Nephron (organoid): ENCODE results near the gene CHTF18.

Experiments used
- H3K27ac Mint-ChIP-seq, 3 experiments: 2 replicates each; pipeline ENCODE4 v1.8.0; 2020; ENCODE audit warnings: mixed read lengths in 3 of 3, mild to moderate bottlenecking in 2 of 3, moderate library complexity in 1 of 3
- H3K27me3 Mint-ChIP-seq: 2 replicates; pipeline ENCODE4 v1.8.0; 2021; ENCODE audit warnings: low read depth, mild to moderate bottlenecking, moderate library complexity, mixed read lengths
- H3K36me3 Mint-ChIP-seq: 2 replicates; pipeline ENCODE4 v1.8.0; 2020; ENCODE audit warnings: low read depth, mixed read lengths
- H3K4me1 Mint-ChIP-seq: 2 replicates; pipeline ENCODE4 v1.8.0; 2020; ENCODE audit warnings: mixed read lengths
- H3K4me3 Mint-ChIP-seq, 3 experiments: 2 replicates each; pipeline ENCODE4 v1.8.0; 2020; ENCODE audit warnings: mild to moderate bottlenecking in 3 of 3, mixed read lengths in 3 of 3, moderate library complexity in 2 of 3
- H3K9me3 Mint-ChIP-seq: 2 replicates; pipeline ENCODE4 v1.8.0; 2020; ENCODE audit warnings: mixed read lengths
- TF ChIP-seq, protein P1 (sequence below), 3 experiments: fragments of 200-600 bp; sonication (generic); IDR thresholded peaks; one replicate each; pipeline ENCODE4 v1.5.0; 2021; ENCODE audit warnings: antibody characterized with exemption in 3 of 3; ENCODE audit not compliant: unreplicated experiment in 3 of 3

The CHTF18 gene

DNA sequence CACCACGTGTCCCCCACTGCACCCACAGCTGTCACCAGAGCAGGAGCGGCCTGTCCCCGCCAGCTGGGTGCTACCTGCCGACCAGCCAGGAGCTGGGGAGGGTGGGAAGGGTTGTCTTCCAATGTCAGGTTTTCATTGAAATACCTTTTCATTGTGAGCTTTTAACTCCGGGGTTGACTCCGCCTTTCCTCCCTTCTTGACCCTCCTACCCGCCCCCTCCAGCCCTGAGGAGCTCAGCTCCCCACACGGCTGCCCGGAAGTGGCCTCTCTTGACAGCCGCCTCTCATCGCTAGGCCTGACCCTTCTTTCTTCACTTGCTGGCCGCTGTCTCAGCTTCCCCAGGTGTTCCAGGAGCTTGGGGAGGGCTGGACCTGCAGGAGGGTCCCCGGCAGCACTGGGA is 33.3 kb downstream of the CHTF18 start:
- H3K9me3 Mint-ChIP-seq, result peaks cover 10% of the 10 kb centered on the region
- H3K4me3 Mint-ChIP-seq, result no peak overlapping the region
- H3K4me1 Mint-ChIP-seq, result peaks cover 8% of the 10 kb centered on the region

DNA sequence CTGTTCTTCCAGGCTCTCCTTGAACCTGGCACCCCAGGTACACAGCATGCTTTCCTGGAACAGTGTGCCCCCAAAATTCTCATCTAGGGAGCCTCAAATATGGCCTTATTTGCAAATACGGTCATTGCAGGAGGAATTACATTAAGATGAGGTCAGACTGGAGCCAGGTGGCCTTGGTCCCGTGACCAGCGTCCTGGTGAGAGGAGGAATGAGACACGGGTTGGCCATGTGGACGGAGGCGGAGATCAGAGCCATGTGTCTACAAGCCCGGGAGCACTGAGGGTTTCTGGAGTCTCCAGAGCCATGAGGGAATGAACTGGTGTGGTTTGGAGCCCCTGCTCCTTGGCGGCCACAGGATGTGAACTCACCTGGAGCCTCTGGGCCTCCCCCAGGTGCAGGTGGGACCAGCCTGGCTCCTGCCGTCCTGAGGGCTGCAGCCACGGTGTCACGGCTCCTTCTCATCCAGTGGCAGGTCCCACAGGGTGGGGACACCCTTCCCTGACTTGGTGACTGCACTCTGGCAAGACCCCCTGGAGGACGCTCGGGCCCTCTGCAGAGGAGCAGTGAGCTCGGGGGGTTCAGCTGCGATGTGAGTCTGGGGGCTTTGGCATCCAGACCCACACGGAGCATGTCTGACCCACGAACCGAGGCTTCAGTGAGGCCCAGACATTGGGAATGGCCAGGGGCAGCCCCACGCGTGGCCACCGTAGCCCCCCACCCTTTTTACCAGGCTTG is 33.9 kb downstream of the CHTF18 start:
- Mint-ChIP-seq H3K4me1 (peaks cover 8% of the 10 kb centered on the region), H3K27me3 (peaks cover 23% of the 10 kb centered on the region), H3K9me3 (peaks cover 10% of the 10 kb centered on the region), H3K4me3 (no peak overlapping the region), H3K36me3 (no peaks in the 10 kb centered on the region), H3K27ac (no peak overlapping the region)
- TF ChIP-seq, protein P1, sequence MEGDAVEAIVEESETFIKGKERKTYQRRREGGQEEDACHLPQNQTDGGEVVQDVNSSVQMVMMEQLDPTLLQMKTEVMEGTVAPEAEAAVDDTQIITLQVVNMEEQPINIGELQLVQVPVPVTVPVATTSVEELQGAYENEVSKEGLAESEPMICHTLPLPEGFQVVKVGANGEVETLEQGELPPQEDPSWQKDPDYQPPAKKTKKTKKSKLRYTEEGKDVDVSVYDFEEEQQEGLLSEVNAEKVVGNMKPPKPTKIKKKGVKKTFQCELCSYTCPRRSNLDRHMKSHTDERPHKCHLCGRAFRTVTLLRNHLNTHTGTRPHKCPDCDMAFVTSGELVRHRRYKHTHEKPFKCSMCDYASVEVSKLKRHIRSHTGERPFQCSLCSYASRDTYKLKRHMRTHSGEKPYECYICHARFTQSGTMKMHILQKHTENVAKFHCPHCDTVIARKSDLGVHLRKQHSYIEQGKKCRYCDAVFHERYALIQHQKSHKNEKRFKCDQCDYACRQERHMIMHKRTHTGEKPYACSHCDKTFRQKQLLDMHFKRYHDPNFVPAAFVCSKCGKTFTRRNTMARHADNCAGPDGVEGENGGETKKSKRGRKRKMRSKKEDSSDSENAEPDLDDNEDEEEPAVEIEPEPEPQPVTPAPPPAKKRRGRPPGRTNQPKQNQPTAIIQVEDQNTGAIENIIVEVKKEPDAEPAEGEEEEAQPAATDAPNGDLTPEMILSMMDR (IDR thresholded peaks at IDR 0.05; ENCODE audit: unreplicated experiment in 3 of 3), result no peak

More for the DNA sequence above, 33.3 kb downstream of the CHTF18 start:
- H3K36me3 Mint-ChIP-seq, result no peaks in the 10 kb centered on the region
- H3K27ac Mint-ChIP-seq, result no peak overlapping the region
- TF ChIP-seq, protein P1 (IDR thresholded peaks at IDR 0.05; ENCODE audit: unreplicated experiment in 3 of 3), result no peak
- peaks cover 19% of the 10 kb centered on the region for H3K27me3 Mint-ChIP-seq

DNA sequence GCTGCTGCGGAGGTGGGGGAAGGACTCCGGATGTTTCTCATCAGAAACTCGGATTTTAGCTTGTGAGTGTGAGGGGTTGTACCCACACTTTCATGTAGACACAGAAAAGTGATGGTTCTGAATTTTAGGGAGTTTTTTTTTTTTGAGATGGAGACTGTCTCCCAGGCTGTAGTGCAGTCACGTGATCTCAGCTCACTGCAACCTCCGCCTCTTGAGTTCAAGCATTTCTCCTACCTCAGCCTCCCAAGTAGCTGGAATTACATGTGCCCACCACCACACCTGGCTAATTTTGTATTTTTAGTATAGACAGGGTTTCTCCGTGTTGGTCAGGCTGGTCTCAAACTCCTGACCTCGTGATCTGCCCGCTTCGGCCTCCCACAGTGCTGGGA is 34.5 kb downstream of the CHTF18 start:
- TF ChIP-seq, protein P1 (IDR thresholded peaks at IDR 0.05; ENCODE audit: unreplicated experiment in 3 of 3), result no peak
- Mint-ChIP-seq H3K27me3 (peaks cover 25% of the 10 kb centered on the region), H3K4me3 (no peak overlapping the region), H3K27ac (no peak overlapping the region), H3K4me1 (peaks cover 8% of the 10 kb centered on the region), H3K9me3 (peaks cover 10% of the 10 kb centered on the region), H3K36me3 (no peaks in the 10 kb centered on the region)

DNA sequence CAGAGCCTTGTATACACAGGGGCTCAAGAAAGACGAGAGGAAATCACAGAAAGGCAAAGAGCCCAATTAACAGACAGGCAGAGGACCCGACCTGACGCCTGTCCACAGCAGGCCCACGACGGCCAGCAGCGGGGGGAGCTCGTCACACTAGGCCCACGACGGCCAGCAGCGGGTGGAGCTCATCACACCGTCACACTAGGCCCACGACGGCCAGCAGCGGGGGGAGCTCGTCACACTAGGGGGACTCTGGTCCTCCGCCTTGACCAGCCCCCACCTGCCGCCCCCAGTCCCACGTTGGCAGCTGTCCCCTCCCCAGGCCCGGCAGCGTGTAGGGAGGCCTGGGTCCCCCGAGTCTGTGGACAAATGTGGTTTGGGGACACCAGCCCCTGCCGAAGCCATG is 35.8 kb downstream of the CHTF18 start:
- TF ChIP-seq, protein P1 (IDR thresholded peaks at IDR 0.05; ENCODE audit: unreplicated experiment in 3 of 3), result no peak
- H3K9me3 Mint-ChIP-seq, result peaks cover 10% of the 10 kb centered on the region
- H3K27me3 Mint-ChIP-seq, result peaks cover 28% of the 10 kb centered on the region
- peaks cover 8% of the 10 kb centered on the region for H3K4me1 Mint-ChIP-seq
- no peaks in the 10 kb centered on the region for H3K36me3 Mint-ChIP-seq
- H3K4me3 Mint-ChIP-seq, result no peak overlapping the region
- H3K27ac Mint-ChIP-seq, result no peak overlapping the region

DNA sequence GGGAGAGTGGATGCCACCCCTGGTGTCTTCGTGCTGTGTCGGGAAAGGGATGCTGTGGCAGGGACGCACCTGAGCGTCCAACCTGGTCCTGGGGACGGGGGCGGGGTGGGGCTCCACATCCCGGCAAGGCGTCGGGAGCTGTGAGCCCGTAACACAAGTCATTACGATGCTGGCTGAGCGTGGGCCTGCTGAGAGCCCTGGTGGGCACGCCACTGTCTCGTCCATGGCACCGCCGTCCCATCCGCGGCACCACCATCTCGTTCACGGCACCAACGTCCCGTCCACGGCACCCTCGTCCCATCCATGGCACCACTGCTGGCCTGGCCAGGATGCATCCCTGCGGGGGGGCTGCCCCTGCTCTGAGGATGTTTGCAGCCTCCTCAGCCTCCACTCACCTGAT is 36.2 kb downstream of the CHTF18 start:
- no peak overlapping the region for H3K4me3 Mint-ChIP-seq
- peaks cover 10% of the 10 kb centered on the region for H3K9me3 Mint-ChIP-seq
- TF ChIP-seq, protein P1 (IDR thresholded peaks at IDR 0.05; ENCODE audit: unreplicated experiment in 3 of 3), result no peak
- H3K36me3 Mint-ChIP-seq, result no peaks in the 10 kb centered on the region
- H3K27me3 Mint-ChIP-seq, result peaks cover 27% of the 10 kb centered on the region
- H3K27ac Mint-ChIP-seq, result no peak overlapping the region
- peaks cover 8% of the 10 kb centered on the region for H3K4me1 Mint-ChIP-seq
